GM12878 (cell line): Measurements from ENCODE around the gene ANKRD44. TPM values are rescaled to one million over a fixed set of nuclear protein-coding genes. Genes with fewer than 3 reads are reported as not detected.

Experiments
- ATAC-seq: fragments of 200-7000 bp; cut with Tn5 transposase; 3 replicates; pipeline ENCODE4 v1.9.1; 2020; ENCODE audit warnings: mild to moderate bottlenecking, moderate library complexity
- BruUV-seq: library from RNA; stranded (reverse); fragments of 400-500 nt; replicated peaks from 2 replicates; lab custom pipeline; 2021; lab: Mats Ljungman, UMichigan
- CTCF ChIA-PET: fragments of 300-600 bp; sonication (Branson Sonifier 250); formaldehyde crosslinking; extraction: SDS; loops from one replicate; lab custom pipeline; 2021; ENCODE audit warnings: inconsistent platforms; lab: Yijun Ruan, JAX
- POLR2A ChIA-PET: fragments of 350-600 bp; formaldehyde crosslinking; extraction: SDS; loops from one replicate; lab custom pipeline; 2021; ENCODE audit warnings: inconsistent platforms; lab: Charles Lee
- RAD21 ChIA-PET: fragments of 300-600 bp; sonication (Branson Sonifier 250); formaldehyde crosslinking; loops from one replicate; lab custom pipeline; 2023; ENCODE audit warnings: antibody characterized with exemption; ENCODE audit not compliant: unreplicated experiment; lab: Charles Lee
- SMC1A ChIA-PET: fragments of 300-600 bp; sonication (Branson Sonifier 250); formaldehyde crosslinking; loops from one replicate; lab custom pipeline; 2023; ENCODE audit not compliant: unreplicated experiment, uncharacterized antibody; lab: Charles Lee
- DNase-seq: peaks from one replicate; pipeline ENCODE4 v3.0.0-alpha.2; 2011; ENCODE audit warnings: low read depth, low spot score
- FAIRE-seq: peaks from 3 replicates; lab custom pipeline; 2011; peaks lifted over from hg19 to GRCh38; lab: Jason Lieb, UNC
- H2AFZ ChIP-seq: 2 replicates; pipeline ENCODE4 v1.6.0; 2011; ENCODE audit warnings: low read depth, low read length, control low read depth; ENCODE audit not compliant: control insufficient read depth
- H3K27ac ChIP-seq: 2 replicates; pipeline ENCODE4 v1.5.1; 2011; ENCODE audit warnings: control low read depth; ENCODE audit not compliant: control insufficient read depth, insufficient read depth
- H3K27me3 ChIP-seq, 2 experiments: replicated peaks in 1 of 2; 2 replicates each; pipeline versions ENCODE4 v1.6.0 to v1.6.1; 2011; ENCODE audit warnings: low read length in 1 of 2; ENCODE audit not compliant: control insufficient read depth in 2 of 2, insufficient read depth in 2 of 2
- H3K36me3 ChIP-seq, 2 experiments: 2 replicates each; pipeline ENCODE4 v1.5.1; 2011; ENCODE audit warnings: low read length in 1 of 2; ENCODE audit not compliant: control insufficient read depth in 2 of 2, insufficient read depth in 2 of 2
- H3K4me1 ChIP-seq: 2 replicates; pipeline ENCODE4 v1.6.1; 2011; ENCODE audit warnings: mild to moderate bottlenecking, low read length, moderate library complexity, mixed read lengths; ENCODE audit not compliant: control insufficient read depth, insufficient read depth
- H3K4me2 ChIP-seq: 2 replicates; pipeline ENCODE4 v1.6.0; 2011; ENCODE audit warnings: control low read depth; ENCODE audit not compliant: control insufficient read depth, insufficient read depth
- H3K4me3 ChIP-seq: fragments of 200-600 bp; sonication (generic); 2 replicates; pipeline ENCODE4 v1.5.1; 2016
- H3K79me2 ChIP-seq: 2 replicates; pipeline ENCODE4 v1.6.0; 2011; ENCODE audit warnings: low read length; ENCODE audit not compliant: control insufficient read depth, insufficient read depth
- H3K9ac ChIP-seq: 2 replicates; pipeline ENCODE4 v1.8.0; 2011; ENCODE audit warnings: low read length, control low read depth, mixed read lengths; ENCODE audit not compliant: control insufficient read depth, insufficient read depth
- H3K9me3 ChIP-seq: replicated peaks from 3 replicates; pipeline ENCODE4 v1.5.1; 2011; ENCODE audit warnings: mild to moderate bottlenecking, low read length; ENCODE audit not compliant: control insufficient read depth, insufficient read depth
- H4K20me1 ChIP-seq: 2 replicates; pipeline ENCODE4 v1.6.0; 2011; ENCODE audit not compliant: control insufficient read depth, insufficient read depth
- IRF4 ChIP-seq: IDR thresholded peaks from 2 replicates; pipeline ENCODE4 v1.6.1; 2011; ENCODE audit warnings: low read depth, low read length
- MYB ChIP-seq: fragments of 150-350 bp; IDR thresholded peaks from 2 replicates; pipeline ENCODE4 v1.6.1; 2014; ENCODE audit warnings: mild to moderate bottlenecking, low read depth, low read length, borderline replicate concordance
- RELB ChIP-seq: fragments of 450-650 bp; IDR thresholded peaks from 2 replicates; pipeline ENCODE4 v1.6.1; 2017; ENCODE audit warnings: low read depth, mild to moderate bottlenecking, moderate library complexity
- SREBF2 ChIP-seq: IDR thresholded peaks from 2 replicates; pipeline ENCODE4 v1.6.1; 2012; ENCODE audit warnings: mild to moderate bottlenecking, low read length
- SUZ12 ChIP-seq: fragments of 200-600 bp; sonication (generic); IDR thresholded peaks from one replicate; pipeline ENCODE4 v1.6.1; 2018; ENCODE audit warnings: antibody characterized with exemption, mild to moderate bottlenecking; ENCODE audit not compliant: unreplicated experiment
- TAF1 ChIP-seq: IDR thresholded peaks from 2 replicates; pipeline ENCODE4 v1.6.1; 2011; ENCODE audit warnings: mild to moderate bottlenecking, low read depth, low read length, borderline replicate concordance
- ZBTB11 ChIP-seq: fragments of 450-650 bp; formaldehyde crosslinking; IDR thresholded peaks from 2 replicates; pipeline ENCODE4 v1.5.0; 2022; ENCODE audit warnings: mild to moderate bottlenecking, missing genetic modification characterization
- ZNF384 ChIP-seq: IDR thresholded peaks from 2 replicates; pipeline ENCODE4 v1.6.1; 2012; ENCODE audit warnings: low read depth, mild to moderate bottlenecking, low read length, improper control_type of control experiment, borderline replicate concordance
- WGBS: methylation state at CpG from one replicate; pipeline ENCODE4 v1.1.6; 2016; ENCODE audit warnings: low lambda C conversion rate; ENCODE audit not compliant: insufficient replicate concordance, insufficient coverage; ENCODE audit errors: missing lambda C conversion rate; 5-methylcytosine and 5-hydroxymethylcytosine counted together
- in situ Hi-C: fragments of 300-500 bp; cut with MboI; formaldehyde crosslinking; loops from 9 replicates; pipeline ENCODE4 v1.14.3; 2018; ENCODE audit warnings: mixed read lengths
- intact Hi-C: fragments of 100-400 bp; cut with micrococcal nuclease; formaldehyde crosslinking; loops from one replicate; pipeline ENCODE4 v1.14.2; 2022; ENCODE audit not compliant: unreplicated experiment
- polyA plus RNA-seq, 11 experiments: library from polyadenylated mRNA; depleted of rRNA in 4 of 11; unstranded in 6 of 11; stranded (reverse) in 5 of 11; fragments of >200 nt; fragmentation: Nextera tagmentation in 4 of 11; fragmentation: Illumina TruSeq in 1 of 11; extraction: Ambion mirVana in 4 of 11; extraction: Trizol in 1 of 11; gene quantifications; 1 replicate in 1 of 11; 2 replicates in 10 of 11; pipeline versions ENCODE4 v1.2.1 to v1.2.3, GENCODE V29; 2011 to 2016; ENCODE audit warnings: inconsistent platforms in 2 of 11, missing spikeins in 2 of 11, low read depth in 1 of 11
- total RNA-seq, 4 experiments: library from RNA; depleted of rRNA in 3 of 4; stranded (reverse); fragments of >200 nt in 3 of 4; fragmentation: Illumina TruSeq in 1 of 4; extraction: Trizol in 1 of 4; gene quantifications; 2 replicates each; pipeline versions ENCODE4 v1.2.1 to v1.2.3, GENCODE V29; 2013 to 2021

Gene ANKRD44
- total and polyA plus RNA-seq, 10 of the 15 experiments (the other 5 are each of a cell fraction or from before 2014, with no cell fraction given), result 19.1 to 99.1 (median 59.6) TPM

DNA sequence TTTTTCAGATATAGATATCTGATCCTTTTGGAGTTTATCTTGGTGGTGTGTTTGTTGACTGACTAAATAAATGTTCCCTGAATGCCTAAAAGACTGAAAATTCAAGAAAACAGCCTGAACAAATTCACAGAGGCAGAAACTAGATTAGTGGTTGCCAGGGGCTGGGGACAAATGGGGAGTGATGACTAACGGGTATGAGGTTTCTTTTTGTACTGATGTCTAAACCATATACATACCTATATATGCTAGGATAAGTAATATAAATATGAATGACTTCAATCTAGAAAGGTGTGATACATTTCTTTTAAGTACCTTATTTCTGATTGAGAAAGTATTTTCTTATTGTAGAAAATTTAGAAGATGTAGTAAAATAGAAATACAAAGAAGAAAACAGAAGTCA is 207.2 kb downstream of the ANKRD44 start:
- no peak overlapping the region for H3K27ac ChIP-seq
- FAIRE-seq, result no peak
- POLR2A ChIA-PET, result no interaction called here
- 94% methylated on average over 1 of the region's 1 CpG for WGBS
- TF ChIP-seq ZBTB11 (CRISPR knock-in tag) (no peak), TAF1 (no peak)
- H2AFZ ChIP-seq, result no peak overlapping the region
- H3K4me2 ChIP-seq, result no peak overlapping the region
- H3K4me3 ChIP-seq, result no peak overlapping the region
- no peaks in the 10 kb centered on the region for H4K20me1 ChIP-seq
- H3K79me2 ChIP-seq, result no peaks in the 10 kb centered on the region
- no peak overlapping the region for H3K9ac ChIP-seq
- H3K4me1 ChIP-seq, result no peaks in the 10 kb centered on the region
- H3K27me3 ChIP-seq, result no peaks in the 10 kb centered on the region
- H3K9me3 ChIP-seq, result no peaks in the 10 kb centered on the region
- in situ Hi-C loops (no loop called here), intact Hi-C loops (no loop called here)
- RAD21 ChIA-PET, result no interaction called here
- ATAC-seq, result no peak
- BruUV-seq, result no TSS peak
- peaks cover 2 to 21% of the 10 kb centered on the region in 2 experiments for H3K36me3 ChIP-seq
- CTCF ChIA-PET, result interaction anchor here (1.3 kb wide), 1 partner anchor 11 kb away, joined by 3 read pairs; no protein-coding TSS in a partner anchor
- DNase-seq, result no peak
- SMC1A ChIA-PET, result no interaction called here

DNA sequence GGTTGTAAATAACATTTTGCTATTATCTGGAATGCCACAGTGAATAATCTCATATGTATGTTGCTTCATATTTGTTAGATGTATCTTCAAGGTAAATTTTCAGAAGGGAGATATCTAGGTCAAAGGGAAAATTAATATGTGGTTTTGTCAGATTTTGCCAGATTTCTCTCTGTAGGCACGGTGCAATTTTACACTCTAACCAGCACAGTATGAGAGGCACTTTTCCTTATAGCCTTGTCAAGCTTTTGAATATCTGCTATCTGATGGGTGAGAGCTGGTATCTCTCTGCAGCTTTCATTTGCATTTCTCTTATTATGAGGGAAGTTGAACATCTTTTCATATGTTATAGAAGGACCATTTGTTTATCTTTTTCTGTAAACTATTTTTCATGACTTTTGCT is 208.3 kb downstream of the ANKRD44 start:
- H3K9ac ChIP-seq, result no peak overlapping the region
- H3K4me2 ChIP-seq, result no peak overlapping the region
- no peak overlapping the region for H3K27ac ChIP-seq
- no TSS peak for BruUV-seq
- POLR2A ChIA-PET, result no interaction called here
- RAD21 ChIA-PET, result no interaction called here
- no peaks in the 10 kb centered on the region for H3K79me2 ChIP-seq
- in situ Hi-C loops, result no loop called here
- H4K20me1 ChIP-seq, result no peaks in the 10 kb centered on the region
- CTCF ChIA-PET, result interaction anchor here (0.6 to 1.0 kb wide), 3 partner anchors 11 to 209 kb away, joined by 3 to 4 read pairs (median 3); no protein-coding TSS in a partner anchor
- SMC1A ChIA-PET, result no interaction called here
- ATAC-seq (no peak), FAIRE-seq (no peak), DNase-seq (no peak)
- H3K4me1 ChIP-seq, result no peaks in the 10 kb centered on the region
- 89% methylated on average over 1 of the region's 1 CpG for WGBS
- no peaks in the 10 kb centered on the region for H3K27me3 ChIP-seq
- H3K4me3 ChIP-seq, result no peak overlapping the region
- H2AFZ ChIP-seq, result no peak overlapping the region
- H3K36me3 ChIP-seq, result peaks cover 2 to 24% of the 10 kb centered on the region in 2 experiments
- intact Hi-C loops, result no loop called here
- H3K9me3 ChIP-seq, result no peaks in the 10 kb centered on the region
- TF ChIP-seq SUZ12 (no peak), RELB (no peak), IRF4 (no peak), MYB (no peak), ZNF384 (no peak), SREBF2 (no peak)
